HG03521 (cell line): ENCODE results near the gene BCO1.
A peak's percentile ranks its signal among the peaks of the same experiment; 100 is the strongest.

Source experiments
- ATAC-seq: cut with Tn5 transposase; IDR thresholded peaks from one replicate; pipeline ENCODE4 v1.9.1; 2021; ENCODE audit warnings: mild to moderate bottlenecking, moderate library complexity; ENCODE audit not compliant: unreplicated experiment

Gene BCO1

GRCh38 chr16:81275064-81275532, 36.6 kb downstream of the BCO1 start:
- no peak for ATAC-seq

GRCh38 chr16:81275795-81276194, 37.3 kb downstream of the BCO1 start:
- no peak for ATAC-seq

GRCh38 chr16:81276323-81276722, 37.8 kb downstream of the BCO1 start:
- ATAC-seq, result no peak

GRCh38 chr16:81277541-81278080, 39.1 kb downstream of the BCO1 start:
- ATAC-seq, result no peak

GRCh38 chr16:81278526-81278925, 40.0 kb downstream of the BCO1 start:
- no peak for ATAC-seq

- no peak for ATAC-seq
These were observed 40.9 kb downstream of the BCO1 start for GRCh38 chr16:81279392-81279791.

- ATAC-seq, result no peak
These were observed 41.9 kb downstream of the BCO1 start for GRCh38 chr16:81280393-81280792.

- ATAC-seq, result no peak
These were observed 44.6 kb downstream of the BCO1 start for GRCh38 chr16:81283044-81283443.

GRCh38 chr16:81284995-81285600, 46.6 kb downstream of the BCO1 start:
- ATAC-seq, result no peak

GRCh38 chr16:81286190-81286589, 47.7 kb downstream of the BCO1 start:
- ATAC-seq, result no peak

- no peak for ATAC-seq
These were observed 52.6 kb downstream of the BCO1 start for GRCh38 chr16:81291117-81291516.

GRCh38 chr16:81292936-81293335, 54.4 kb downstream of the BCO1 start:
- ATAC-seq, result no peak

GRCh38 chr16:81293909-81294802, 55.7 kb downstream of the BCO1 start:
- ATAC-seq, result no peak

- ATAC-seq, result no peak
These were observed 58.1 kb downstream of the BCO1 start for GRCh38 chr16:81296631-81297030.

GRCh38 chr16:81307770-81308169, 69.3 kb downstream of the BCO1 start:
- no peak for ATAC-seq

GRCh38 chr16:81310045-81310644, 71.7 kb downstream of the BCO1 start:
- ATAC-seq, result no peak

GRCh38 chr16:81311762-81312161, 73.3 kb downstream of the BCO1 start:
- ATAC-seq, result no peak

GRCh38 chr16:81313701-81314602, 75.5 kb downstream of the BCO1 start:
- no peak for ATAC-seq

- ATAC-seq, result peak; percentile 95
These were observed 76.2 kb downstream of the BCO1 start, which contains the start of gene GAN for GRCh38 chr16:81314603-81315270. Gene GAN (plus strand): TSS chr16:81314962. CDS start chr16:81315114, 152 bp downstream.
